Hypothalamus (tissue), 51 donors: ENCODE measurements around the gene CD38.
A peak's percentile ranks its signal among the peaks of the same experiment; 100 is the strongest.

Experiments used
- DNase-seq, 51 donors: peaks; one replicate each; lab custom pipeline; 2025; lab: John Stamatoyannopoulos, UW

Gene CD38

GRCh38 chr4:15893962-15894361, 115.8 kb downstream of the CD38 start:
- DNase-seq: no peak

GRCh38 chr4:15894393-15894792, 116.3 kb downstream of the CD38 start:
- no peak for DNase-seq

- DNase-seq: peak in 1 of 51 donors; percentile 2
Observed at GRCh38 chr4:15894921-15895916, 117.1 kb downstream of the CD38 start.

GRCh38 chr4:15897577-15897976, 119.4 kb downstream of the CD38 start:
- DNase-seq: no peak

GRCh38 chr4:15898902-15899301, 120.8 kb downstream of the CD38 start:
- no peak for DNase-seq

DNA sequence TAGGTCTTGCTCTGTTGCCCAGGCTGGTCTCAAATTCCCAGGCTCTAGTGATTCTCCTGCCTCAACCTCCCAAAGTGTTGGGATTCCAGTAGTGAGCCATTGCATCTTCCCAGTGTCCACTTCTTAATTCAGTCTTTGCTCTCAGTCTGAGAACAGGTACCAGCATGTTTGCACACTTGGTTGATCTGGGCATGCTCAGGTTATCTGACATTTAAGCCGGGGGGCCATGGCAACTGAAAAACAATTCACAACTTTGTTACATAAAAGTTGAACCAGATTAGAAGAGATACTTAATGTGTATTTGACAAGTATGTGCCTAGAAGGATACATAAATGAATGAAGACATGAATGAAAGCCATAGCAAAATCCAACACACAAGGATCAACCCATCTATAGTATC, 121.4 kb downstream of the CD38 start:
- no peak for DNase-seq

DNA sequence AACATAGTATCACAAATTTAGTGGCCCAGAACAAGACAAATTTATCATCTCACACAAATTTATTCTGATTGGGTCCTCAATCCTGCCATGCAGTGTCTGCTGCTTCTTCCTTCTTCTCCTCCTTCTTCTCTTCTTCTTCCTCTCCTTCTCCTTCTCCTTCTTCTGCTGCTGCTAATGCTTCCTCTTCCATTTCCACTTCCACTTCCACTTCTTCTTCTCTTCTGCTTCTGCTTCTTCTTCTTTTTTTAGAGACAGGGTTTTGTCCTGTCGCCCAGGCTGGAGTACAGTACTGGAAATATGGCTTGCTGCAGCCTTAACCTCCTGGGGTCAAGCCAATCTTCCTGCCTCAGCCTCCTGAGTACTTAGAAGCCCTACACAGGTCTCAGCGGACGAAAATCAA, 122.9 kb downstream of the CD38 start:
- no peak for DNase-seq

DNA sequence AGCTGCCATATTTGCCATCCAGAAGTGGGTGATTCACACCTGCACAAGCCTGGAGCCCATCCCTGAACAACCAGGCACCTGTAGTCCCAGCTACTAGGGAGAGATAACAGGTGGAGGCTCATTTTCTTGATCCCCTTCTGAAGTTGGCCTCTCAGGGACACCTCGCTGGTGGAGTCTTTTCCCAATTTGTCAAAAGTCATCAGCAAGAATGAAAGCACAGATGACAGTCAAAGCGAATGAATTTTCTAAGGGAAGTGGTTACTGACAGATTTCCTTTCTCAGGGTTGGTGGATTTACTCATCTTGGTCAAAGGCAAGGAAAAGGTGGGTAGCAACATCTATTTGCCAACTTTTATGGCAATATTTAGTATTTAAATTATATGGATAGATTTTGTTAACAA, 123.9 kb downstream of the CD38 start:
- no peak for DNase-seq

DNA sequence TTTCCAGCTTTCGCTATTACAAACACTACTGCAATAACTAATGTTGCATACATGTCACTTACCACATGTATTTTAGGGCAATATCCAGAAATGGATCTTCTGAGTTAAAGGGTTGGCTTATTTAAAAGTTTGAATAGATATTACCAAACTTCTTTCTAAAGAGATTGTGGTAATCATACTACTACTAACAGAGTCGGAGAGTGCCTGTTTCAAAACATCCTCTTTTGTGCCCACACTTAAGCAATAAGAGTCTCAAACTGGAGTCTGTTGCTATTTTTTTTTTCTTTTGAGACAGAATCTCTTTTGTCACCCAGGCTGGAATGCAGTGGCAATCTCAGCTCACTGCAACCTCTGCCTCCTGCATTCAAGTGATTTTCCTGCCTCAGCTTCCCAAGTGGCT, 124.6 kb downstream of the CD38 start:
- DNase-seq: no peak
